HCT116 (cell line): Measurements from ENCODE around the gene NR1H3. TPM values are rescaled to one million over a fixed set of nuclear protein-coding genes. Genes with fewer than 3 reads are reported as not detected.

Source experiments
- ATAC-seq: fragments of 200-7000 bp; cut with Tn5 transposase; 2 replicates; pipeline ENCODE4 v1.9.1; 2020; ENCODE audit warnings: mild to moderate bottlenecking, moderate library complexity
- BruUV-seq: library from RNA; stranded (reverse); fragments of 400-500 nt; replicated peaks from 2 replicates; lab custom pipeline; 2021; lab: Mats Ljungman, UMichigan
- CTCF ChIA-PET: fragments of 300-600 bp; sonication (Branson Sonifier 250); formaldehyde crosslinking; loops from one replicate; lab custom pipeline; 2021; ENCODE audit warnings: antibody characterized with exemption; lab: Charles Lee
- POLR2A ChIA-PET: fragments of 300-600, 350-600 bp; sonication (Branson Sonifier 250); formaldehyde crosslinking; loops from one replicate; lab custom pipeline; 2021; ENCODE audit warnings: antibody characterized with exemption; lab: Charles Lee
- RAD21 ChIA-PET, 2 experiments: fragments of 300-600 bp; sonication (Branson Sonifier 250); formaldehyde crosslinking; loops; one replicate each; lab custom pipeline; 2023; ENCODE audit warnings: low total read pairs in 2 of 2; ENCODE audit not compliant: uncharacterized antibody in 2 of 2, unreplicated experiment in 2 of 2, low non-redundant PET in 1 of 2; lab: Charles Lee
- DNase-seq: peaks from one replicate; pipeline ENCODE4 v3.0.0-alpha.2; 2010; ENCODE audit warnings: low read depth, low spot score
- H2AFZ ChIP-seq: fragments of 200-600 bp; shearing (Covaris generic), sonication (generic); 2 replicates; pipeline ENCODE4 v1.6.1; 2017; ENCODE audit warnings: low read depth, mixed run types, mixed read lengths, antibody characterized with exemption, low read length; ENCODE audit not compliant: poor library complexity, severe bottlenecking
- H3K27ac ChIP-seq: 2 replicates; pipeline ENCODE4 v1.5.1; 2012; ENCODE audit warnings: low read depth, low read length
- H3K27me3 ChIP-seq: fragments of 200-600 bp; sonication (generic); 2 replicates; pipeline ENCODE4 v1.6.1; 2016; ENCODE audit warnings: mixed run types, low read length, mixed read lengths; ENCODE audit not compliant: insufficient read depth
- H3K36me3 ChIP-seq, 2 experiments: fragments of 200-500 bp in 1 of 2; fragments of 200-600 bp in 1 of 2; sonication (Bioruptor generic) in 1 of 2; sonication (generic) in 1 of 2; 2 replicates each; pipeline versions ENCODE4 v1.5.1 to v1.6.1; 2014 to 2016; ENCODE audit warnings: low read length in 2 of 2, inconsistent platforms in 1 of 2, mixed read lengths in 1 of 2, mixed run types in 1 of 2; ENCODE audit not compliant: insufficient read depth in 2 of 2, control insufficient read depth in 1 of 2
- H3K4me1 ChIP-seq, 2 experiments: fragments of 200-600 bp in 1 of 2; sonication (generic) in 1 of 2; 2 replicates each; pipeline versions ENCODE4 v1.5.1 to v1.6.1; 2012 to 2017; ENCODE audit warnings: low read length in 2 of 2, inconsistent platforms in 1 of 2, mild to moderate bottlenecking in 1 of 2, mixed read lengths in 1 of 2, mixed run types in 1 of 2, moderate library complexity in 1 of 2; ENCODE audit not compliant: insufficient read depth in 2 of 2, control insufficient read depth in 1 of 2
- H3K4me2 ChIP-seq: fragments of 200-600 bp; sonication (generic); 2 replicates; pipeline ENCODE4 v1.6.1; 2017; ENCODE audit warnings: mixed run types, low read length, mixed read lengths
- H3K4me3 ChIP-seq, 2 experiments: fragments of 200-600 bp in 1 of 2; sonication (generic) in 1 of 2; replicated peaks in 1 of 2; 2 replicates each; pipeline ENCODE4 v1.5.1; 2011 to 2016; ENCODE audit warnings: low read length in 2 of 2, control low read depth in 1 of 2, low read depth in 1 of 2, mild to moderate bottlenecking in 1 of 2, mixed read lengths in 1 of 2, mixed run types in 1 of 2
- H3K79me2 ChIP-seq: fragments of 200-600 bp; sonication (generic); 2 replicates; pipeline ENCODE4 v1.6.1; 2017; ENCODE audit warnings: mild to moderate bottlenecking, mixed run types, low read length, moderate library complexity, mixed read lengths; ENCODE audit not compliant: insufficient read depth
- H3K9ac ChIP-seq: fragments of 200-600 bp; sonication (generic); 2 replicates; pipeline ENCODE4 v1.6.1; 2016; ENCODE audit warnings: low read length, mixed read lengths
- H3K9me2 ChIP-seq: fragments of 200-600 bp; sonication (generic), shearing (Covaris generic); 2 replicates; pipeline ENCODE4 v1.6.1; 2017; ENCODE audit warnings: mixed run types, mild to moderate bottlenecking, moderate library complexity; ENCODE audit not compliant: insufficient read depth
- H3K9me3 ChIP-seq, 2 experiments: fragments of 200-500 bp in 1 of 2; fragments of 200-600 bp in 1 of 2; sonication (Bioruptor generic) in 1 of 2; sonication (generic) in 1 of 2; 2 replicates each; pipeline ENCODE4 v1.6.1; 2014 to 2017; ENCODE audit warnings: low read length in 2 of 2, mixed read lengths in 2 of 2, inconsistent platforms in 1 of 2, low read depth in 1 of 2, mild to moderate bottlenecking in 1 of 2, mixed run types in 1 of 2, moderate library complexity in 1 of 2; ENCODE audit not compliant: control insufficient read depth in 1 of 2, insufficient read depth in 1 of 2
- H4K20me1 ChIP-seq: fragments of 200-600 bp; sonication (generic), shearing (Covaris generic); 2 replicates; pipeline ENCODE4 v1.6.1; 2017; ENCODE audit warnings: mixed run types, mild to moderate bottlenecking, moderate library complexity; ENCODE audit not compliant: insufficient read depth
- CBX3 ChIP-seq: IDR thresholded peaks from 2 replicates; pipeline ENCODE4 v1.6.1; 2012; ENCODE audit warnings: low read depth
- ELF1 ChIP-seq: IDR thresholded peaks from 2 replicates; pipeline ENCODE4 v1.6.1; 2012; ENCODE audit warnings: low read depth, borderline replicate concordance
- FOSL1 ChIP-seq: IDR thresholded peaks from 2 replicates; pipeline ENCODE4 v1.6.1; 2012; ENCODE audit warnings: low read depth
- RAD21 ChIP-seq: IDR thresholded peaks from 2 replicates; pipeline ENCODE4 v1.6.1; 2012; ENCODE audit warnings: low read depth, mild to moderate bottlenecking
- SIN3A ChIP-seq: IDR thresholded peaks from 2 replicates; pipeline ENCODE4 v1.6.1; 2012; ENCODE audit warnings: low read depth
- SP1 ChIP-seq: IDR thresholded peaks from 2 replicates; pipeline ENCODE4 v1.6.1; 2012; ENCODE audit warnings: low read depth
- SRF ChIP-seq: IDR thresholded peaks from 2 replicates; pipeline ENCODE4 v1.6.1; 2012; ENCODE audit warnings: low read depth
- YY1 ChIP-seq: IDR thresholded peaks from 2 replicates; pipeline ENCODE4 v1.6.1; 2011; ENCODE audit warnings: low read length, low read depth, moderate library complexity, mild to moderate bottlenecking; ENCODE audit not compliant: insufficient replicate concordance; ENCODE audit errors: extremely low read depth
- ZNF274 ChIP-seq: fragments of 200-500 bp; sonication (Bioruptor generic); IDR thresholded peaks from 2 replicates; pipeline ENCODE4 v1.6.1; 2014; ENCODE audit warnings: mild to moderate bottlenecking, low read depth, low read length, inconsistent platforms
- intact Hi-C: fragments of 100-400 bp; cut with micrococcal nuclease; formaldehyde crosslinking; loops from 2 replicates; pipeline ENCODE4 v1.10.0; 2022
- total RNA-seq: library from RNA; stranded (reverse); gene quantifications from one replicate; pipeline ENCODE4 v1.2.1, GENCODE V29; 2021; ENCODE audit not compliant: unreplicated experiment
- TF ChIP-seq, protein P1 (sequence below): IDR thresholded peaks from 2 replicates; pipeline ENCODE4 v1.6.1; 2012; ENCODE audit warnings: low read depth
- TF ChIP-seq, protein P2 (sequence below): IDR thresholded peaks from 2 replicates; pipeline ENCODE4 v1.6.1; 2011; ENCODE audit warnings: mild to moderate bottlenecking, low read length, moderate library complexity; ENCODE audit not compliant: insufficient replicate concordance; ENCODE audit errors: extremely low read depth
- TF ChIP-seq, protein P3 (sequence below), 3 experiments: fragments of 200-600 bp in 1 of 3; sonication (generic) in 1 of 3; IDR thresholded peaks in 2 of 3; conservative IDR thresholded peaks in 1 of 3; 2 replicates each; pipeline ENCODE4 v1.5.1; 2012 to 2017; ENCODE audit warnings: low read depth in 2 of 3, low read length in 2 of 3, antibody characterized with exemption in 1 of 3, borderline replicate concordance in 1 of 3, control low read depth in 1 of 3, mild to moderate bottlenecking in 1 of 3, mixed read lengths in 1 of 3, mixed run types in 1 of 3, moderate library complexity in 1 of 3; ENCODE audit not compliant: insufficient read depth in 1 of 3

The NR1H3 gene
- total RNA-seq, 1 experiment from 2014 or later: 23.5 TPM

DNA sequence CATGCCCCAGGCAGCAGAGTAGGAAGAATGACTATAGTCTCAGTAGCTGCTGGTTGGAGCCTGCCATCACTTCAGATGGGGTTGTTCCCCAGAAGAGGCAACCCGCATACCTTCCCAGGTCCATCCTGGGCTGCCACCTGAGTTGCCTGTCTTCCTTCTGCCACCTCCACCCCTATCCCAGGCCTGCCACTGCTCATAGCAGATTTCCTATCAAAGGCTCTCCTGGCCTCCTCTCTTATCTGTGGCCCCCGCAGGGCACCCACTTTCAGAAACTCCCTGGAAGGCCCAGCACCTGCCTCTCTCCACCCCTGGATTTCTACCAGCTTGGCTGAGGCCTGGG is 649 bp upstream of the NR1H3 start:
- intact Hi-C loops: loop anchor here (10.0 kb wide), 1 partner anchor 98 kb away; the partner anchor contains the start of gene MYBPC3
- ChIA-PET POLR2A (no interaction called here), CTCF (interaction anchor here (0.6 kb wide), 1 partner anchor 9 kb away, joined by 3 read pairs; no protein-coding TSS in a partner anchor), RAD21 (no interaction called here)
- no peaks in the 10 kb centered on the region for H3K79me2 ChIP-seq
- H4K20me1 ChIP-seq: no peaks in the 10 kb centered on the region
- H3K9me3 ChIP-seq: no peaks in the 10 kb centered on the region
- ATAC-seq: no peak
- H3K9me2 ChIP-seq: no peaks in the 10 kb centered on the region
- H3K4me2 ChIP-seq: no peak overlapping the region
- H3K4me1 ChIP-seq: peaks cover 7 to 10% of the 10 kb centered on the region in 2 experiments
- no peak overlapping the region for H3K4me3 ChIP-seq
- TF ChIP-seq RAD21: no peak
- TF ChIP-seq ZNF274: no peak
- no peak for TF ChIP-seq FOSL1
- TF ChIP-seq, protein P1, sequence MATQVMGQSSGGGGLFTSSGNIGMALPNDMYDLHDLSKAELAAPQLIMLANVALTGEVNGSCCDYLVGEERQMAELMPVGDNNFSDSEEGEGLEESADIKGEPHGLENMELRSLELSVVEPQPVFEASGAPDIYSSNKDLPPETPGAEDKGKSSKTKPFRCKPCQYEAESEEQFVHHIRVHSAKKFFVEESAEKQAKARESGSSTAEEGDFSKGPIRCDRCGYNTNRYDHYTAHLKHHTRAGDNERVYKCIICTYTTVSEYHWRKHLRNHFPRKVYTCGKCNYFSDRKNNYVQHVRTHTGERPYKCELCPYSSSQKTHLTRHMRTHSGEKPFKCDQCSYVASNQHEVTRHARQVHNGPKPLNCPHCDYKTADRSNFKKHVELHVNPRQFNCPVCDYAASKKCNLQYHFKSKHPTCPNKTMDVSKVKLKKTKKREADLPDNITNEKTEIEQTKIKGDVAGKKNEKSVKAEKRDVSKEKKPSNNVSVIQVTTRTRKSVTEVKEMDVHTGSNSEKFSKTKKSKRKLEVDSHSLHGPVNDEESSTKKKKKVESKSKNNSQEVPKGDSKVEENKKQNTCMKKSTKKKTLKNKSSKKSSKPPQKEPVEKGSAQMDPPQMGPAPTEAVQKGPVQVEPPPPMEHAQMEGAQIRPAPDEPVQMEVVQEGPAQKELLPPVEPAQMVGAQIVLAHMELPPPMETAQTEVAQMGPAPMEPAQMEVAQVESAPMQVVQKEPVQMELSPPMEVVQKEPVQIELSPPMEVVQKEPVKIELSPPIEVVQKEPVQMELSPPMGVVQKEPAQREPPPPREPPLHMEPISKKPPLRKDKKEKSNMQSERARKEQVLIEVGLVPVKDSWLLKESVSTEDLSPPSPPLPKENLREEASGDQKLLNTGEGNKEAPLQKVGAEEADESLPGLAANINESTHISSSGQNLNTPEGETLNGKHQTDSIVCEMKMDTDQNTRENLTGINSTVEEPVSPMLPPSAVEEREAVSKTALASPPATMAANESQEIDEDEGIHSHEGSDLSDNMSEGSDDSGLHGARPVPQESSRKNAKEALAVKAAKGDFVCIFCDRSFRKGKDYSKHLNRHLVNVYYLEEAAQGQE: no peak
- no peak for TF ChIP-seq SIN3A
- no peak for TF ChIP-seq ELF1
- TF ChIP-seq, protein P2, sequence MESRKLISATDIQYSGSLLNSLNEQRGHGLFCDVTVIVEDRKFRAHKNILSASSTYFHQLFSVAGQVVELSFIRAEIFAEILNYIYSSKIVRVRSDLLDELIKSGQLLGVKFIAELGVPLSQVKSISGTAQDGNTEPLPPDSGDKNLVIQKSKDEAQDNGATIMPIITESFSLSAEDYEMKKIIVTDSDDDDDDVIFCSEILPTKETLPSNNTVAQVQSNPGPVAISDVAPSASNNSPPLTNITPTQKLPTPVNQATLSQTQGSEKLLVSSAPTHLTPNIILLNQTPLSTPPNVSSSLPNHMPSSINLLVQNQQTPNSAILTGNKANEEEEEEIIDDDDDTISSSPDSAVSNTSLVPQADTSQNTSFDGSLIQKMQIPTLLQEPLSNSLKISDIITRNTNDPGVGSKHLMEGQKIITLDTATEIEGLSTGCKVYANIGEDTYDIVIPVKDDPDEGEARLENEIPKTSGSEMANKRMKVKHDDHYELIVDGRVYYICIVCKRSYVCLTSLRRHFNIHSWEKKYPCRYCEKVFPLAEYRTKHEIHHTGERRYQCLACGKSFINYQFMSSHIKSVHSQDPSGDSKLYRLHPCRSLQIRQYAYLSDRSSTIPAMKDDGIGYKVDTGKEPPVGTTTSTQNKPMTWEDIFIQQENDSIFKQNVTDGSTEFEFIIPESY: no peak
- TF ChIP-seq YY1: no peak
- TF ChIP-seq CBX3: no peak
- no peak for TF ChIP-seq SP1
- TF ChIP-seq SRF: no peak
- TF ChIP-seq, protein P3, sequence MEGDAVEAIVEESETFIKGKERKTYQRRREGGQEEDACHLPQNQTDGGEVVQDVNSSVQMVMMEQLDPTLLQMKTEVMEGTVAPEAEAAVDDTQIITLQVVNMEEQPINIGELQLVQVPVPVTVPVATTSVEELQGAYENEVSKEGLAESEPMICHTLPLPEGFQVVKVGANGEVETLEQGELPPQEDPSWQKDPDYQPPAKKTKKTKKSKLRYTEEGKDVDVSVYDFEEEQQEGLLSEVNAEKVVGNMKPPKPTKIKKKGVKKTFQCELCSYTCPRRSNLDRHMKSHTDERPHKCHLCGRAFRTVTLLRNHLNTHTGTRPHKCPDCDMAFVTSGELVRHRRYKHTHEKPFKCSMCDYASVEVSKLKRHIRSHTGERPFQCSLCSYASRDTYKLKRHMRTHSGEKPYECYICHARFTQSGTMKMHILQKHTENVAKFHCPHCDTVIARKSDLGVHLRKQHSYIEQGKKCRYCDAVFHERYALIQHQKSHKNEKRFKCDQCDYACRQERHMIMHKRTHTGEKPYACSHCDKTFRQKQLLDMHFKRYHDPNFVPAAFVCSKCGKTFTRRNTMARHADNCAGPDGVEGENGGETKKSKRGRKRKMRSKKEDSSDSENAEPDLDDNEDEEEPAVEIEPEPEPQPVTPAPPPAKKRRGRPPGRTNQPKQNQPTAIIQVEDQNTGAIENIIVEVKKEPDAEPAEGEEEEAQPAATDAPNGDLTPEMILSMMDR (IDR thresholded peaks at IDR 0.05 in 2 of 3, conservative IDR thresholded peaks at IDR 0.05 in 1 of 3; ENCODE audit: borderline replicate concordance in 1 of 3, insufficient read depth in 1 of 3, low read depth in 2 of 3, low read length in 2 of 3): no peak
- DNase-seq: no peak
- H3K27me3 ChIP-seq: no peaks in the 10 kb centered on the region
- BruUV-seq: no TSS peak
- no peaks in the 10 kb centered on the region for H3K36me3 ChIP-seq
- H3K27ac ChIP-seq: peak overlapping the region; percentile 20; the same call in 1 of the 2 replicates
- H3K9ac ChIP-seq: no peak overlapping the region
- H2AFZ ChIP-seq: no peak overlapping the region
